Measurements from ENCODE around the gene HOMER3. TPM values are rescaled to one million over a fixed set of nuclear protein-coding genes. Genes with fewer than 3 reads are reported as not detected.

Gene HOMER3
- total RNA-seq, 2 donors from 2014 or later, result 27.5 to 29.0 TPM

DNA sequence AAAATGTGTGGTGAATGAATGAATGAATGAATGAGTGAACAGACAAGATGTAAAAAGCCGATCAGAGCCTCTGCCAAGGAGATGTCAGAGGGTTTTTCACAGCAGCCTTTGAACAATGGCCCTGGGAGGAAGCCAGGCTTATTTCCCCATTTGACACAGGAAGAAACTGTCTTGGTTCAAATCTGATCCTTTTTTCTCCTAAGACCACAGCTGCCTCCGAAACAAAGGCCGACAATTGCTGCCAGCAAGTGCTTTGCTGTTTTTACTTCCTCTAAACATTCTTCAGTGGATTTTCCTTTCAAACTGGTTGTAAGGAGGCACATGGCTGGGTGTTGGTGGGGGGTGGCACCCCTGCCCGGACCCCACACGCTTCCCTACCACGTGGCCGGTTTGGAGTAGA is 44.2 kb upstream of the HOMER3 start:
- intact Hi-C loops (cut with DNase I), result no loop called here
- no peaks in the 10 kb centered on the region for H3K9me3 ChIP-seq
- H3K27ac ChIP-seq, result peak overlapping the region in 1 of 4 donors; percentile 13
- no peaks in the 10 kb centered on the region for H3K4me1 ChIP-seq
- H3K27me3 ChIP-seq, result no peaks in the 10 kb centered on the region
- WGBS, 2 donors, result 57 to 66% methylated on average over 7 of the region's 7 CpGs
- DNase-seq, result peak in 1 of 4 donors; percentile 31
- no peak overlapping the region for H3K4me3 ChIP-seq
- ATAC-seq, result no peak
- no peaks in the 10 kb centered on the region for H3K36me3 ChIP-seq (replicated peaks in 1 of 2; ENCODE audit: insufficient read depth in 1 of 2, low read depth in 2 of 2)
- no peak for TF ChIP-seq POLR2A (IDR thresholded peaks at IDR 0.05)
- TF ChIP-seq, protein P1, sequence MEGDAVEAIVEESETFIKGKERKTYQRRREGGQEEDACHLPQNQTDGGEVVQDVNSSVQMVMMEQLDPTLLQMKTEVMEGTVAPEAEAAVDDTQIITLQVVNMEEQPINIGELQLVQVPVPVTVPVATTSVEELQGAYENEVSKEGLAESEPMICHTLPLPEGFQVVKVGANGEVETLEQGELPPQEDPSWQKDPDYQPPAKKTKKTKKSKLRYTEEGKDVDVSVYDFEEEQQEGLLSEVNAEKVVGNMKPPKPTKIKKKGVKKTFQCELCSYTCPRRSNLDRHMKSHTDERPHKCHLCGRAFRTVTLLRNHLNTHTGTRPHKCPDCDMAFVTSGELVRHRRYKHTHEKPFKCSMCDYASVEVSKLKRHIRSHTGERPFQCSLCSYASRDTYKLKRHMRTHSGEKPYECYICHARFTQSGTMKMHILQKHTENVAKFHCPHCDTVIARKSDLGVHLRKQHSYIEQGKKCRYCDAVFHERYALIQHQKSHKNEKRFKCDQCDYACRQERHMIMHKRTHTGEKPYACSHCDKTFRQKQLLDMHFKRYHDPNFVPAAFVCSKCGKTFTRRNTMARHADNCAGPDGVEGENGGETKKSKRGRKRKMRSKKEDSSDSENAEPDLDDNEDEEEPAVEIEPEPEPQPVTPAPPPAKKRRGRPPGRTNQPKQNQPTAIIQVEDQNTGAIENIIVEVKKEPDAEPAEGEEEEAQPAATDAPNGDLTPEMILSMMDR (IDR thresholded peaks at IDR 0.05), result no peak

DNA sequence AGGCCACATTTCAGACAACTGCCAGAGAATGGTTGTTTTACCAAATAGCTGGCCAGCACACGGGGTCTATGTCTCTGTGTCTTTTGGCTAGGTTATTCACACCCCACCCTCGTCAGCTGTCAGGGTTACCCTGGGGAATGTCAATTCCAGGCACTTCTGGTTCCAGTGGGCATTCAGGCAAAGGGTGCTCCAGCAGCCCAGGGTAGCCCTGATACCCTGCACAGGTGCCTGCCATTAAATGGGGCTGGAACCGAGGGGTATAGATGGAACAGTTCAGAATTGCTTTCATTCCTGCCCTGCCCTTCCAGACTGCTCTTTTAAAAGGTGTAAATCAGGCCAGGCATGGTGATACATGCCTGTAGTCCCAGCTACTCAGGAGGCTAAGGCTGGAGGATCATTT is 43.2 kb upstream of the HOMER3 start:
- no peak for TF ChIP-seq POLR2A (IDR thresholded peaks at IDR 0.05)
- TF ChIP-seq, protein P1 (IDR thresholded peaks at IDR 0.05), result no peak
- H3K36me3 ChIP-seq (replicated peaks in 1 of 2; ENCODE audit: insufficient read depth in 1 of 2, low read depth in 2 of 2), result no peaks in the 10 kb centered on the region
- 41 to 52% methylated on average over 3 of the region's 3 CpGs for WGBS, 2 donors
- H3K4me1 ChIP-seq, result no peaks in the 10 kb centered on the region
- no peak overlapping the region for H3K4me3 ChIP-seq
- no peak for ATAC-seq
- H3K9me3 ChIP-seq, result no peaks in the 10 kb centered on the region
- H3K27me3 ChIP-seq, result no peaks in the 10 kb centered on the region
- H3K27ac ChIP-seq, result no peak overlapping the region
- intact Hi-C loops (cut with DNase I), result no loop called here
- DNase-seq, result no peak

DNA sequence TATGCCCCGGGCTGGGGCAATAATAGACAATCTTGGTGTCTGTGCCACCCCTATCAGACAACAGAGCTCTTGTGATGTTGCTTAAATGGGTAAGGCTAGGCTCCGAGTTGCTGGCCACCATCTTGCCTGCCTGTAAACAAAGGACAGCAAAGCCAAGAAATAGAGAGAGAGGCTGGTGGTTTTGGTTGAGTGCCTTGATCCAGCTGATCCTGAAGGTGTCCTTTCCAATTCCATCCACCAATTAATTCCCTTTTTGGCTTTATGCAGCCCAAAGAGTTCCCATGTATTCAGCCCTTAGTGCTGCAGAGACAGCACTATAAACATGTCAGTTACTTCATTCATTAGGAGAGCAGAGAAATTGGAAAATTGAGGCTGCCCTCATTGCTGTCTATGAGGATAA is 41.7 kb upstream of the HOMER3 start:
- Histone ChIP-seq H3K27me3 (no peaks in the 10 kb centered on the region), H3K9me3 (no peaks in the 10 kb centered on the region), H3K36me3 (replicated peaks in 1 of 2; ENCODE audit: insufficient read depth in 1 of 2, low read depth in 2 of 2) (no peaks in the 10 kb centered on the region), H3K27ac (no peak overlapping the region), H3K4me3 (no peak overlapping the region), H3K4me1 (peaks cover 5% of the 10 kb centered on the region)
- TF ChIP-seq, protein P1 (IDR thresholded peaks at IDR 0.05), result no peak
- no peak for TF ChIP-seq POLR2A (IDR thresholded peaks at IDR 0.05)
- no peak for ATAC-seq
- intact Hi-C loops (cut with DNase I), result no loop called here
- WGBS, 2 donors, result 63 to 80% methylated on average over 1 to 2 of the region's 2 CpGs
- DNase-seq, result no peak

DNA sequence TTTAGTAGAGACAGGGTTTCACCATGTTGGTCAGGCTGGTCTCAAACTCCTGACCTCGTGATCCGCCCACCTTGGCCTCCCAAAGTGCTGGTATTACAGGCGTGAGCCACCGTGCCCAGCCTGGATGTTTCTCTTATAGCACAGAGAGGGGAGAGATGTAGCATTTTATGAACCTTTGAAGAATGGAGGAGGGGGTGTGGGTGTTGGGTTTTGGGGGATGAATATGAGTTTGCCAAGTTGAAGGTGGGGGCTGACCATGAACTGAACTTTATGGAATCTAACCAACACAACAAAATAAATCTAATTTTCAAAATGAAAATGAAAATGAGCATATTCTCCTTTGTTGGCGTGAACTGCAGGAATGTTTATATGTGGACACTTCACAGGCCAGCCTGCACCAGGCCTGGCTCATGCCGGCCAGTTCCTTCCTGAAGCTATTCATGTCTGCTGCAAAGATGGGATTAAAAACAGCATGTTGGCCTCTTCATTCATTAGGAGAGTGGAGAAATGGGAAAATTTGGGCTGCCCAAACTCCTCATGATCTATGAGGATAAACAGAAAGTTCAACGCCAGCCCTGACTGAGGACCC is 39.5 kb upstream of the HOMER3 start:
- WGBS, 2 donors, result 79 to 86% methylated on average over 7 of the region's 7 CpGs
- Histone ChIP-seq H3K4me3 (no peak overlapping the region), H3K36me3 (replicated peaks in 1 of 2; ENCODE audit: insufficient read depth in 1 of 2, low read depth in 2 of 2) (no peaks in the 10 kb centered on the region), H3K27me3 (no peaks in the 10 kb centered on the region), H3K27ac (no peak overlapping the region), H3K9me3 (no peaks in the 10 kb centered on the region), H3K4me1 (peaks cover 5% of the 10 kb centered on the region)
- intact Hi-C loops (cut with DNase I), result no loop called here
- ATAC-seq (no peak), DNase-seq (no peak)
- TF ChIP-seq POLR2A (IDR thresholded peaks at IDR 0.05), result no peak
- TF ChIP-seq, protein P1 (IDR thresholded peaks at IDR 0.05), result no peak

DNA sequence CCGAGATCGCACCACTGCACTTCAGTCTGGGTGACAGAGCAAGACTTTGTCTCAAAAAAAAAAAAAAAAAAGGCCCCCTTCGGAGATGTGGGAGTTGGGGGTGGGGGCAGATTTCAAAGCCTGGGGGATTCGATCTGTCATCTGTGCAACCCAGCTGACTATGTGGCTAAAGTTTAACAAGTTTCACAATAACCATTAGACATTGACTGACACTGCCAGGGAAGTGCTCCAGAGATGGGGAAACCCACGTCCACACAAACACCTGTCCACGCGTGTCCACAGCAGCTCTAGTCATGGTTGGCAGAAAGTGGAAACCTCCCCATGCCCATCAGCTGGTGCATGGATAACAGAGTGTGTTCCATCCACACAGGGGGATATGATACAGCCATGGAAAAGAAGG is 37.6 kb upstream of the HOMER3 start:
- TF ChIP-seq, protein P1 (IDR thresholded peaks at IDR 0.05), result no peak
- TF ChIP-seq POLR2A (IDR thresholded peaks at IDR 0.05), result no peak
- Histone ChIP-seq H3K27me3 (no peaks in the 10 kb centered on the region), H3K27ac (no peak overlapping the region), H3K9me3 (no peaks in the 10 kb centered on the region), H3K4me3 (no peak overlapping the region), H3K36me3 (replicated peaks in 1 of 2; ENCODE audit: insufficient read depth in 1 of 2, low read depth in 2 of 2) (no peaks in the 10 kb centered on the region), H3K4me1 (peaks cover 5% of the 10 kb centered on the region)
- DNase-seq (no peak), ATAC-seq (no peak)
- intact Hi-C loops (cut with DNase I), result no loop called here
- WGBS, 2 donors, result 51 to 64% methylated on average over 7 of the region's 7 CpGs
